ENCODE measurements around the gene STRA8.

GRCh38 chr7:135184254-135184841 is 49.3 kb upstream of the STRA8 start:
- TF ChIP-seq NFIC (IDR thresholded peaks at IDR 0.05), result no peak
- TF ChIP-seq CEBPB (IDR thresholded peaks at IDR 0.05), result no peak
- no peak for TF ChIP-seq FOXM1 (IDR thresholded peaks at IDR 0.05; ENCODE audit: borderline replicate concordance, low read depth)
- TF ChIP-seq MAX (IDR thresholded peaks at IDR 0.05), result no peak
- no peak for TF ChIP-seq TAF1 (IDR thresholded peaks at IDR 0.05; ENCODE audit: low read depth)
- TF ChIP-seq REST (IDR thresholded peaks at IDR 0.05; ENCODE audit: low read depth), result no peak
- no peak for TF ChIP-seq RAD21 (IDR thresholded peaks at IDR 0.05; ENCODE audit: low read depth)
- no peak for TF ChIP-seq EP300 (IDR thresholded peaks at IDR 0.05; ENCODE audit: borderline replicate concordance)
